H1 (cell line): ENCODE data around the gene SLC26A9. TPM values are rescaled to one million over a fixed set of nuclear protein-coding genes. Genes with fewer than 3 reads are reported as not detected.

Source experiments
- CTCF ChIA-PET: fragments of 300-600 bp; sonication (Branson Sonifier 250); formaldehyde crosslinking; loops from one replicate; lab custom pipeline; 2021; ENCODE audit not compliant: partially characterized antibody; lab: Charles Lee
- POLR2A ChIA-PET: fragments of 300-600 bp; sonication (Branson Sonifier 250); formaldehyde crosslinking; loops from one replicate; lab custom pipeline; 2021; ENCODE audit warnings: inconsistent platforms; ENCODE audit not compliant: partially characterized antibody; lab: Charles Lee
- DNase-seq, 2 experiments: peaks; one replicate each; pipeline versions ENCODE4 v3.0.0 to v3.0.0-alpha.2; 2010 to 2022; ENCODE audit warnings: low spot score in 2 of 2, low read depth in 1 of 2, mixed read lengths in 1 of 2
- FAIRE-seq: peaks from 2 replicates; lab custom pipeline; 2011; peaks lifted over from hg19 to GRCh38; lab: Jason Lieb, UNC
- H2AFZ ChIP-seq: 2 replicates; pipeline ENCODE4 v1.8.1; 2012; ENCODE audit warnings: low read length, inconsistent platforms
- H2AK5ac ChIP-seq: 2 replicates; pipeline ENCODE4 v1.6.1; 2013; ENCODE audit warnings: low read depth, low read length
- H2BK120ac ChIP-seq: replicated peaks from 2 replicates; pipeline ENCODE3; 2013; ENCODE audit warnings: low read depth, low read length, inconsistent platforms
- H2BK12ac ChIP-seq: 2 replicates; pipeline ENCODE4 v1.6.1; 2013; ENCODE audit warnings: low read depth, low read length
- H2BK15ac ChIP-seq: 2 replicates; pipeline ENCODE4 v1.6.1; 2013; ENCODE audit warnings: low read length
- H2BK20ac ChIP-seq: 2 replicates; pipeline ENCODE4 v1.6.1; 2013; ENCODE audit warnings: low read length
- H2BK5ac ChIP-seq: 2 replicates; pipeline ENCODE4 v1.6.1; 2013; ENCODE audit warnings: low read depth, low read length
- H3K14ac ChIP-seq: 2 replicates; pipeline ENCODE4 v1.6.1; 2013; ENCODE audit warnings: inconsistent platforms; ENCODE audit not compliant: insufficient read length
- H3K18ac ChIP-seq: 2 replicates; pipeline ENCODE4 v1.6.1; 2013; ENCODE audit warnings: low read length; ENCODE audit errors: extremely low read depth
- H3K23ac ChIP-seq: 2 replicates; pipeline ENCODE4 v1.6.1; 2013; ENCODE audit warnings: inconsistent platforms; ENCODE audit not compliant: insufficient read length
- H3K23me2 ChIP-seq: 2 replicates; pipeline ENCODE4 v1.6.1; 2013; ENCODE audit warnings: low read depth, low read length
- H3K27ac ChIP-seq: 2 replicates; pipeline ENCODE4 v1.6.1; 2011; ENCODE audit warnings: low read depth, low read length, inconsistent platforms
- H3K27me3 ChIP-seq, 4 experiments: replicated peaks in 1 of 4; 1 replicate in 1 of 4; 2 replicates in 3 of 4; pipeline versions ENCODE4 v1.6.1 to v1.8.1; 2011 to 2013; ENCODE audit warnings: low read length in 3 of 4, mild to moderate bottlenecking in 3 of 4, inconsistent platforms in 2 of 4, mixed read lengths in 2 of 4, moderate library complexity in 1 of 4; ENCODE audit not compliant: control insufficient read depth in 3 of 4, insufficient read depth in 3 of 4; ENCODE audit errors: extremely low read depth in 1 of 4
- H3K36me3 ChIP-seq, 4 experiments: 2 replicates each; pipeline versions ENCODE4 v1.6.1 to v1.8.1; 2011 to 2013; ENCODE audit warnings: mild to moderate bottlenecking in 4 of 4, low read length in 3 of 4, moderate library complexity in 2 of 4, control low read depth in 1 of 4, inconsistent platforms in 1 of 4; ENCODE audit not compliant: insufficient read depth in 4 of 4, control insufficient read depth in 2 of 4
- H3K4ac ChIP-seq: replicated peaks from 2 replicates; pipeline ENCODE3; 2013; ENCODE audit warnings: low read length, low read depth, mixed read lengths, inconsistent platforms; ENCODE audit not compliant: insufficient read length
- H3K4me1 ChIP-seq, 4 experiments: replicated peaks in 1 of 4; 1 replicate in 1 of 4; 2 replicates in 3 of 4; pipeline versions ENCODE4 v1.6.1 to v1.8.1; 2011 to 2013; ENCODE audit warnings: low read length in 3 of 4, inconsistent platforms in 2 of 4, mixed read lengths in 1 of 4; ENCODE audit not compliant: insufficient read depth in 4 of 4, control insufficient read depth in 3 of 4
- H3K4me2 ChIP-seq, 2 experiments: 2 replicates each; pipeline versions ENCODE4 v1.6.1 to v1.8.1; 2011 to 2013; ENCODE audit warnings: low read depth in 2 of 2, low read length in 2 of 2, control low read depth in 1 of 2, inconsistent platforms in 1 of 2, mild to moderate bottlenecking in 1 of 2; ENCODE audit not compliant: insufficient read depth in 1 of 2
- H3K4me3 ChIP-seq, 4 experiments: fragments of 200-600, 300-600 bp in 1 of 4; sonication (generic), shearing (Covaris generic), sonication (Bioruptor Twin) in 1 of 4; 2 replicates each; pipeline versions ENCODE4 v1.5.1 to v1.8.1; 2011 to 2016; ENCODE audit warnings: low read length in 4 of 4, low read depth in 3 of 4, control low read depth in 2 of 4, inconsistent platforms in 2 of 4, mild to moderate bottlenecking in 2 of 4, mixed read lengths in 1 of 4, moderate library complexity in 1 of 4; ENCODE audit not compliant: insufficient read depth in 2 of 4; ENCODE audit errors: extremely low read depth in 1 of 4
- H3K56ac ChIP-seq: replicated peaks from 2 replicates; pipeline ENCODE3; 2013; ENCODE audit warnings: low read depth, mild to moderate bottlenecking, mixed read lengths, low read length, inconsistent platforms; ENCODE audit not compliant: insufficient read length
- H3K79me1 ChIP-seq: 2 replicates; pipeline ENCODE4 v1.6.1; 2013; ENCODE audit warnings: low read depth, low read length, control low read depth
- H3K79me2 ChIP-seq, 2 experiments: 2 replicates each; pipeline versions ENCODE4 v1.6.1 to v1.8.1; 2012 to 2013; ENCODE audit warnings: low read length in 2 of 2, mild to moderate bottlenecking in 2 of 2, inconsistent platforms in 1 of 2; ENCODE audit not compliant: insufficient read depth in 2 of 2, control insufficient read depth in 1 of 2
- H3K9ac ChIP-seq, 4 experiments: replicated peaks in 1 of 4; 1 replicate in 1 of 4; 2 replicates in 3 of 4; pipeline versions ENCODE4 v1.6.1 to v1.8.1; 2011 to 2013; ENCODE audit warnings: low read depth in 3 of 4, low read length in 3 of 4, control low read depth in 2 of 4, mild to moderate bottlenecking in 2 of 4, moderate library complexity in 2 of 4, inconsistent platforms in 1 of 4; ENCODE audit errors: extremely low read depth in 1 of 4
- H3K9me3 ChIP-seq, 2 experiments: 2 replicates each; pipeline versions ENCODE4 v1.6.1 to v1.8.1; 2012 to 2013; ENCODE audit warnings: mild to moderate bottlenecking in 2 of 2, moderate library complexity in 2 of 2, control low read depth in 1 of 2, inconsistent platforms in 1 of 2, low read depth in 1 of 2, low read length in 1 of 2, mixed read lengths in 1 of 2; ENCODE audit not compliant: insufficient read depth in 2 of 2
- H4K20me1 ChIP-seq, 2 experiments: replicated peaks in 1 of 2; 2 replicates each; pipeline versions ENCODE3 to v1.8.1; 2011 to 2013; ENCODE audit warnings: inconsistent platforms in 2 of 2, low read length in 2 of 2, mild to moderate bottlenecking in 1 of 2; ENCODE audit not compliant: insufficient read depth in 2 of 2, control insufficient read depth in 1 of 2
- H4K5ac ChIP-seq: 2 replicates; pipeline ENCODE4 v1.6.1; 2013; ENCODE audit warnings: low read length, low read depth, mixed read lengths, inconsistent platforms; ENCODE audit not compliant: insufficient read length
- H4K8ac ChIP-seq: 2 replicates; pipeline ENCODE4 v1.8.0; 2013; ENCODE audit warnings: mild to moderate bottlenecking, moderate library complexity, low read length, inconsistent platforms; ENCODE audit not compliant: insufficient read depth; ENCODE audit errors: extremely low read depth
- H4K91ac ChIP-seq: replicated peaks from 2 replicates; pipeline ENCODE3; 2013; ENCODE audit warnings: low read length, mixed read lengths, inconsistent platforms; ENCODE audit not compliant: insufficient read length
- SIN3A ChIP-seq, 2 experiments: IDR thresholded peaks in 1 of 2; conservative IDR thresholded peaks in 1 of 2; 2 replicates each; pipeline ENCODE4 v1.6.1; 2011 to 2012; ENCODE audit warnings: low read length in 2 of 2, improper control_type of control experiment in 1 of 2, low read depth in 1 of 2, mild to moderate bottlenecking in 1 of 2
- TAF7 ChIP-seq: optimal IDR thresholded peaks from 2 replicates; pipeline ENCODE3; 2011; ENCODE audit warnings: low read depth, mild to moderate bottlenecking, inconsistent platforms, low read length, moderate library complexity, borderline replicate concordance
- WGBS, 2 experiments: shearing (Covaris generic) in 1 of 2; methylation state at CpG; one replicate each; pipeline versions ENCODE4 v1.1.6 to v1.1.7; 2013 to 2015; ENCODE audit warnings: low lambda C conversion rate in 2 of 2, mixed read lengths in 2 of 2, inconsistent platforms in 1 of 2, low coverage in 1 of 2, missing lambda C conversion rate in 1 of 2; ENCODE audit not compliant: insufficient replicate concordance in 2 of 2, insufficient coverage in 1 of 2, insufficient read length in 1 of 2; ENCODE audit errors: extremely low coverage in 1 of 2, missing lambda C conversion rate in 1 of 2; 5-methylcytosine and 5-hydroxymethylcytosine counted together
- polyA plus RNA-seq, 7 experiments: library from polyadenylated mRNA; depleted of rRNA in 3 of 7; stranded (reverse) in 5 of 7; unstranded in 2 of 7; fragments of >200 nt in 5 of 7; fragments of 200-250 nt in 2 of 7; gene quantifications; 1 replicate in 5 of 7; 2 replicates in 1 of 7; 4 replicates in 1 of 7; pipeline versions ENCODE4 v1.2.1 to v1.2.3, GENCODE V29; 2011 to 2013; ENCODE audit warnings: missing spikeins in 2 of 7, mixed read lengths in 2 of 7
- total RNA-seq: library from RNA; stranded (reverse); fragmentation: NEBNext Ultra II Directional; extraction: Animal tissue kit (Norgen Biotek cat#: 25700); gene quantifications from 2 replicates; pipeline ENCODE4 v1.2.1, GENCODE V29; 2021

The SLC26A9 gene
- total and polyA plus RNA-seq, 2 of the 8 experiments (the other 6 are each of a cell fraction or from before 2014, with no cell fraction given) = not detected

DNA sequence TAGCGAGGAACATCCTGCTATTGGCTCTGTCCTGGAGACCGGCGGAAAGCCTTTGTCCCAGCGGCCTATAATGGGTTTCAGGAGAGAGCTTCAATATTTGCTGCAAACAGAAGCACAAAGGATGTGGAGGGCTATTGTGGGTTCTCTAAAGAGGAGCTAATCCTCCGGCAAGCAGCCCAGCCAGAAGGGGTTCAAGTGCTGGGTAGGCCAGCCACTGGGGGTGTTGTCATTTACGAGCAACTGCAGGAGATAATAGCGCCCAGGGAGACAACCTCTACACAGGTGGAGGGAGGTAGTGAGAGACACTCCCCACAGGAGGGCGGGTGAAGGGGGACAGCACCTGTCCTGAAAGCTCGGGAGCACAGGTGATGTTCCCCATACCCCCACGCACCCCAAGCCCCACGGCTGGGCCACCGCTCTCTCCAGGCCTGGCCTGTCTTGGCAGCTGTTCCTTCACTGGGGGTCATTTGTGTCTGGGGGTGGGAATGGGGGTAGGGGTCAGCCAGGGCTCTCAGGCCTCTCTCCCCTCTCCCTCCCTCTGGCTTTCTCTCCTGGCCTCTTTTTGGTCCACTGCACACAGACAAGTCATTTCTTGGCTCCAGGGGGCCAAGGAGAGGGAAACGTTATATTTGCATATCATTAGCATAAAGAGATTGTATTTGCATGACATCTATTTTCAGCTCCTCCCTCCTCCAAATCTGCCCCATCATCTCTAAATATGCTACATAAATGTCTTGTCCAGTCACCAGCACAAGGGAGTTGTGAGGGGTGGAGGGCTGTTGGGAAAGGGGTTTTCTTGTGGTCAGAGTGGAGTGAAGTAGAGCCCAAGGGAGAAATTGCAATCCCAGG is 22.0 kb upstream of the SLC26A9 start:
- FAIRE-seq = no peak
- Histone ChIP-seq H4K5ac (no peak overlapping the region), H4K91ac (no peak overlapping the region), H2BK12ac (no peak overlapping the region), H3K4me1 (peaks cover 0 to 9% (median 4%) of the 10 kb centered on the region in 4 experiments; a peak in 4 of 7 replicates), H3K4ac (no peak overlapping the region), H4K8ac (no peak overlapping the region), H3K18ac (no peak overlapping the region), H3K56ac (no peak overlapping the region), H3K79me2 (no peaks in the 10 kb centered on the region), H2AK5ac (no peak overlapping the region), H3K27ac (no peak overlapping the region), H3K14ac (no peak overlapping the region), H3K27me3 (no peaks in the 10 kb centered on the region), H3K9me3 (no peaks in the 10 kb centered on the region), H2BK5ac (no peak overlapping the region), H3K79me1 (no peaks in the 10 kb centered on the region), H2BK120ac (no peak overlapping the region), H3K23ac (no peak overlapping the region), H2BK15ac (no peak overlapping the region), H3K4me3 (no peak overlapping the region), H4K20me1 (no peaks in the 10 kb centered on the region), H3K36me3 (no peaks in the 10 kb centered on the region), H2AFZ (no peak overlapping the region), H3K23me2 (no peaks in the 10 kb centered on the region), H2BK20ac (no peak overlapping the region), H3K9ac (no peak overlapping the region), H3K4me2 (no peak overlapping the region)
- DNase-seq = no peak
- 71% methylated on average over 12 of the region's 13 CpGs; no CpG with 5 or more reads in 1 of the 2 experiments for WGBS, 2 experiments
- POLR2A ChIA-PET = no interaction called here
- CTCF ChIA-PET = interaction anchor here (0.6 to 2.2 kb wide), 8 partner anchors 12 to 306 kb away, joined by 3 to 20 read pairs (median 3); no protein-coding TSS in a partner anchor
- TF ChIP-seq TAF7 (no peak), SIN3A (conservative IDR thresholded peaks at IDR 0.05 in 1 of 2, IDR thresholded peaks at IDR 0.05 in 1 of 2; ENCODE audit: low read depth in 1 of 2, low read length in 2 of 2) (no peak)
